ENCODE data around the gene CBLC.

- TF ChIP-seq CTCF (optimal IDR thresholded peaks at IDR 0.05 in 1 of 3, IDR thresholded peaks at IDR 0.05 in 1 of 3, conservative IDR thresholded peaks at IDR 0.05 in 1 of 3; ENCODE audit: extremely low read depth in 1 of 3, insufficient read depth in 2 of 3, low read length in 3 of 3), result no peak
- TF ChIP-seq EZH2 (IDR thresholded peaks at IDR 0.05; ENCODE audit: low read length), result no peak
Observed at GRCh38 chr19:44748426-44749254, 29.1 kb upstream of the CBLC start, which contains the start of gene BCL3.

Measured in keratinocyte (primary cell).